Inferior parietal cortex (tissue), 1 donor: Measurements from ENCODE around the gene WDR27.
"Not testable (repeated sequence)": the region's sequence is repeated elsewhere in the genome, so short reads cannot be mapped to it uniquely, and the experiment has no call there.

Experiments used
- DNase-seq: peaks from one replicate; pipeline ENCODE4 v3.0.0-alpha.2; 2016; ENCODE audit errors: extremely low spot score

WDR27 gene

GRCh38 chr6:169520104-169520503 is 181.7 kb downstream of the WDR27 start:
- no peak for DNase-seq

DNA sequence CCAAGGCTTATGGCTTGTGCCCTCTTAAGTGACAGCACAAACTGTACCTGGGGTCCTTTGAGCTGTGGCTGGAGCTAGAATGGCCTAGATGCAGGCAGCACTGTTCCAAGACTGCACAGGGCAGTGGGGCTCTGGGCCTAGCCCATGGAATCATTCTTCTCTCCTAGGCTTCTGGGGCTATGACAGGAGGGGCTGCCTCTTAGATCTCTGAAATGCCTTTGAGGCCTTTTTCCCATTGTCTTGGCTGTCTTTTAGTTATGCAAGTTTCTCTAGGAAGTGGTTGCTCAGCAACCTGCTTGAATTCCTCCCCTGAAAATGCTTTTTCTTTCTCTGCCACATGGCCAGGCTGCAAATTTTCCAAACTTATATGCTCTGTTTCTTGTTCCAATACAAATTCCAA is 183.4 kb downstream of the WDR27 start:
- DNase-seq = no peak

DNA sequence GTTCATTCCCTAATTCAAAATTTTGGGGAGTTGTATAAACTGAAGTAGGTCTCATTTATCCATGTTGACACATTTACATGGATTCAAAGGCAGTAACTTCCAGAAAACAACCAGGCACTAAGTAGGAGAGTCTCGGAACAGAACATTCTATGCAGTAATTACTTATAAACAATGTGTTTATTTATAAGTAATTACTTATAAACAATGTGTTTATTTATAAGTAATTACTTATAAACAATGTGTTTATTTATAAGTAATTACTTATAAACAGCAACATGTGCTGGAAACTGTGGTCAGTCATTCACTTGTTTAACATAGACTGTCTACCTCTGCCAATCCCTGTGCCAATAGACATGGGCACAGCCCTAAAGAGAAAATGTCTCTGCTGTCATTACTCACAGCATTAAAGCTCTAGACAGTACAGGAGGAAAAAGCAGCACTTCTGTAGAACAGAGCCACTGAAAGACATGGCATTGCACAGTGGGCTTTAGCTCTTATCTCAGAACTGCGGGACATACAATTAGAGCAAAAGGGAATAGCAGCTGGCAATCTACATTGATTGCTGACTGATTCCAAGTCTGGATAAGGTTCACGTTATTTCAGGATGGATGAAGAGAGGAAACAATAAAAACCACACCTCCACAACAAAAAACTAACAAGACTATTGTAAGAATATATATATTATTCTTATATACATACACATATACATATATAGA is 188.2 kb downstream of the WDR27 start:
- no peak for DNase-seq

DNA sequence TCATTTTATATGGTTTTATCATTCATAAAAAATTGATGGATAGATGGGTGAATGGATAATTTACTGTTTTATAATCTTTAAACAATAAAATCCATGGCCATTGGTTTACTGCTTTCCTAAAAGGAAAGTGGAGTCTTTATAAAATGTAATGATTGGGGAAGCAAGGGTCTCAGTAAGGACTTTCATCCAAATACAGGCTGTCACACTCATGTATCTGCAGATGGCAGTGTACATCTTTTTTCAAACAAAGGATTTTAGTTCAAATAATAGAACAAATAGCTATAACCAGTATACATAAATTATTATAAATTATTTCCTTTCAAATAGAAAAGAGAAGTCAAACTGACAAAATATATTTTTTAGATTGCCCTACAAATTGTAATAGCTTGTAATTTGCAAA is 190.0 kb downstream of the WDR27 start:
- DNase-seq = not testable (repeated sequence)

- DNase-seq = no peak
These were observed 191.0 kb downstream of the WDR27 start for GRCh38 chr6:169510871-169511270.

- DNase-seq = no peak
These were observed 193.4 kb downstream of the WDR27 start for GRCh38 chr6:169508452-169508851.

GRCh38 chr6:169503422-169504152 is 198.2 kb downstream of the WDR27 start:
- no peak for DNase-seq

DNA sequence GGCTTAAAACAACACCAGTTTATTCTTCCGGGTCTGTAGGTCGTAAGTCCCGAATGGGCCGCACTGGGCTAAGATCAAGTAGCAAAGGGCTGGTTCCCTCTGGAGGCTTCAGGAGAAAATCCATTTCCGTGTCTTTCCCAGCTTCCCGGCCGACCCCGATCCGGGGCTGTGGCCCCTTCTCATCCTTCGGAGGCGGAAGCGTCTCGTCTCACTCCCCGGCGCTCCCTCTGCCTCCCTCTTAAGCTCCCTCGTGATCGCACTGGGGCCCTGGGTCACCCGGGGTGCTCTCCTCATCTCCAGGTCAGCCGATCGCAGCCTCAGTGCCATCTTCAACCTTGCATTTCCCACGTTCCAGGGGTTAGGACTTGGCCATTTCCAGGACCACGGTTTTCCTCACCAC is 199.4 kb downstream of the WDR27 start:
- no peak for DNase-seq

GRCh38 chr6:169501777-169502313 is 200.0 kb downstream of the WDR27 start:
- DNase-seq = no peak

DNA sequence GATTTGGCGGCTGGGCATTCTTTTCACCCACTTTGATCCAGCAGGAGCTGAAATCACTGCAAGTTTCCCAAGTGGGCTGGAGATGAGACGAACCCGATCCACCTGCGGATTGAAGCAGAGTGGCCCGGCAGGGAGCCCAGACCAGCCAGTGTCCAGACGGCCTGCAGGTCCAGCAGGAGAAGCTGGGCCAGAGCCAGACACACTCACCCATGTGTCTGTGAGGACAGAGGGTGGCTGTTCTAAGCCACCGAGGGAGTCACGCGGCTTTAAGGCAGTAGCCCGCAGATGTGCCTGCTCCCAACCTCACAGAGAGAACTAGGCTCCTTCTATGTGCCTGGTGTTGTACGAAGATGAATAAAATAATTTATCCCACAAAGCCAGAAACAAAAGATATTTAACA is 200.7 kb downstream of the WDR27 start:
- DNase-seq = peak; percentile 5

DNA sequence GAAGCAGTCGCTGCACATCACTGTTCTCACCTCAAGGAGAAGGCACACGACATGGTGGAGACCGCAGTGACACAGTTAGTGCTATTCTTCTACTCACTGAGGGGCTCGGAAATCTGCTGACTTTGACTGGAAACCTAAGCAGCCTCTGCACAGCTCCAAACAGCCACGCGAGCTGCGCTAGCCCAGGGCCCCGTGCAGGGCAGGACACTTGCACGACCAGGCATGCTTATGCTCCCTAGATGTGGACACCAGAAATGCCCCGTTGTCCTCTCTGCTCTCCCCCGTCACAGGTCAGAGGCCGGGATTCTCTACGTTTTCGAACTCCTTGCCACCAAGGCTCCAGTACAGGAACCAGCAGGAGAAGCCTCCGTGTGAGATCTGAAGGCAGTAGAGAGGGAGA is 201.1 kb downstream of the WDR27 start:
- DNase-seq = no peak

DNA sequence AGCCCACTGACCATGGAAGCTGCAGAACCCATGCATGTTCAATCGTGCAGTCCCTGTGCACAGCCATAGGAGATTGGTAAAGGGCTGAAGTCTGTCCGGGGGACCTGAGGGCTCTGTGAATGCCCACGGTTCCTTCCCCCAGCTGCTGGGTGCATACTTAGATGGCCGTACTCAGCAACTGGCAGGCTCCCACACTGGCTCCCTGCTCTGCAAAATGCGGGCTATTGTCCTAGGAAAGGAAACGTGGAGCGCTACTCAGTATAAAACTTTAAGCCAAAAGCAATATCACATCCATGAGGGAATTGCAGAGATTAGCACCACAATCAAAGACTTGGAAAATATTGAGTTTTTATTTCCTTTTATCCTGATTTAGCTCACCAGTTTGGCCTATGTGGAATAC is 202.0 kb downstream of the WDR27 start:
- DNase-seq = peak; percentile 5

- peak; percentile 15 for DNase-seq
These were observed 202.8 kb downstream of the WDR27 start for GRCh38 chr6:169498916-169499513.

- no peak for DNase-seq
These were observed 206.2 kb downstream of the WDR27 start for GRCh38 chr6:169495601-169496000.

DNA sequence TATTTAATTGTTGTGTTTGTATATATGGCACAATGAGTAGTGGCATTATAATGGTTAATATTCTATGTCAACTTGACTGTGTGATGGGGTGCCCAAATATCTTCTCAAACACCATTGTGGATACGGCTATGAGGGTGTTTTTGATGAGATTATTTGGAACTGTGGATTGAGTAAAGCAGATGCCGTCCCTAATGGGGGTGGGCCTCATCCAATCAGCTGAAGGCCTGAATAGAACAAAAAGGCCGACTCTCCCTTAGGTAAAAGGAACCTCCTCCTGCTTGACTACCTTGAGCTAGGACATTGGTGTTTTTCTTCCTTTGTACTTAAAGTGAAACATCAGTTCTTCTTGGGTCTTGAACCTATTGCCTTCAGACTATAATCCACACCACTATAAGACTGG is 207.8 kb downstream of the WDR27 start:
- no peak for DNase-seq

- no peak for DNase-seq
These were observed 210.3 kb downstream of the WDR27 start for GRCh38 chr6:169491482-169491881.

DNA sequence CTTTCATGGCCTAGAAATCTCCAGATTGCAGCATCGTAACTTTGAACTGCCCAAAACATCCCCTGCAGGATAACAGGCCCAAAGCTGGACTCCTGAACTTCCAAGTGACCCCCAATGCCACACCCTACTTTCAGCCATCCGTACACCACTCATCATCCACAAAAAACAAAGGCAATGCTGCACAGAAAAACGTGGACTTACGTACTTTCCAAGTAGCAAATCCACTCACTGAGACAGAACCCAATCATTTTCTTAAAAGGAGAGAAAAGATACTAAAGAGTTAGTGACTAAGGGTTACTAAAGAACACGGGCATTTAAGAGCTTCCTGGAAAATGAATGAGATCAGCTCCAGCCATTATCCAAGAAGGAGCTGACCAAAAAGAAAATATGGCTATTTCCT is 211.0 kb downstream of the WDR27 start:
- DNase-seq = no peak

DNA sequence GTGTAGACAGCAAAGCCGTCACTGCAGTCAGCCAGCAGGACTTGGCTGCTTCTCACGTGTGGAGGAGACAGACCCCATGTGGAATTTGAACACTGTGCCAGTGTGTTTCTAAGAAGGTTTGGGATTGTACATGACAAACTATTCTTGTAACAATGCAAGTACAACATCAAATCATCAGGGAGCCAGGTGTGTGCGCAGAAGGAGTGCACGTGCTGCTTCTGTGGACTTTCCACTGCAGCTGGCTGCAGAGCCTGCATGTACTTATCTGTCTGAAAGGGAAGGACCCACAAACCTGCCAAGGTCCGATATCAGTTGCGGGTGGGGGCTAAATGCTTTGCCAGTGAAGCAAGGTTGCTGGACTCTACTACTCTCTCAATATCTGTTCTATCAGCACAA is 211.6 kb downstream of the WDR27 start:
- no peak for DNase-seq

DNA sequence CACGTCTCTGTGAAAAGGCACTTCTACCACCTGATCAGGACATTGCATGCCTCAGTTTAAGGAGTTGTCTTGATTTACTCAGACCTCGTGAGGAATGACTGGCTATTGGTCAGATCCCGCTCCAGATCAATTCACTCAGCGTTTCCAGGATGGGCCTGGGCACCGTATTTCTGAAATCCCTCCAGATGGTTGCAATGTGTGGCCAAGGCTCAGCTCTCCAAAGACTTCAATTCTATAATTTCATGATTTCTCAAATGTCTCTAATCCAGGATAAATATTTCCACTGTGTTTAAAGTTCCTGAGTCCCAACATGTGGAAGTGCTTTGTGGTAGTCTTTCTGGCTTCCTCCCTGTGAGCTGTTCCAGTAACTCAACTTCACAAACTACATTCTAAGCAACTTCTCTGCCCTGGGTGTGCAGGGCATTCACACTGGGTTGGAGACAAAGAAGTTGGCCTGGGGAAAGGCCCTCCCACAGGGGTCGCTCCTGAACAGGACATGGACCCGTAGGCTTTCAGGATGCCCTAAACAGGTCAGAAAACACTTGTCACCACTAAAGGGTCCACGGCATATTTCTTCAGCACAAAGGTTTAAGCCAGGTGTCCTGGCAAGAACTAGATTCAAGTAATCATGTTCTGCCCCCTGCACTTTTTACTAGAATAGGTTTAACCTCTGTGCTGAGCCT is 212.1 kb downstream of the WDR27 start:
- no peak for DNase-seq

DNA sequence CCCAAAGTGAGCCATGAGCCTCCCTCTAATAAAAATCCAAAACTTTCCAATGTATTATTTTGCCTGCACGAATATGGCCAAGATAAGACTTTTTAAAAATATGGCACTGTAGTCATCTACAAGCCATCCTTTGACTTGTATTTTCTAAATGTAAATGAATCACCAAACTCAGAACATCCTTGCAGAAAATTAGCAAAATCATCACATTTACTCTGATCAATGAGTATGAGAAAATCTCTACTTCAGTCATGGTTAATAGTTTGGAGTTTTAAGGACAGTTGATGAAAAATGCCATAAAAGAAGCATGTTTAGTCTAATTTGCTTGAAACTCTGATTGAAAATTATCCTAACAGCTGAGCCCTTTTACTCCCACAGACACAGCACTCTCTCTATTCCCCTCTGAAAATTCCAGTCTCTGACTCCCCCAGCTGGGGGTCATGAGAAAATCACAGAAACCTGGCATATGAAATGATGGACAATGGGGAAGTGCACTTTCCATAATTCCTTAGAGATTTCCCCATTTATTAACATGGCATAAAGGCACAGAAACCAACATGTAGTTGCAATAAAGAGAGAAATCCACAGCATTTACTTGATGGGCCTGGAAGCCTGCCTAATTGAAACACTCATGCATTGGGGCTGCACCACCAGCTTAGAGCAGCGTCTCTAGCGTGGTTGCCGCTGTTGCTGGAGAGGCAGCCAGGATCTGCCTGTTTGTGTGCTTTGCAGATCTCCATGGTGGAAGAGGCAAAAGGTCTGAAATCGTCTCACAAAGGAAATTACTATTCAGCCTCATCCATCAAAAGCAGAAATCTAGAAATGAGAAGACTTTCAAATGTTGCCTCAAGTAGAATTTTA is 214.0 kb downstream of the WDR27 start:
- DNase-seq = peak; percentile 44

- DNase-seq = no peak
These were observed 221.9 kb downstream of the WDR27 start for GRCh38 chr6:169479783-169480495.
